K562 (cell line): ENCODE data around the gene SPTLC2. TPM values are rescaled to one million over a fixed set of nuclear protein-coding genes. Genes with fewer than 3 reads are reported as not detected.

ENCODE experiments used
- ARID2 ChIP-seq: fragments of 450-650 bp; IDR thresholded peaks from 2 replicates; pipeline ENCODE4 v1.6.1; 2017; ENCODE audit warnings: antibody characterized with exemption, mild to moderate bottlenecking
- BRD9 ChIP-seq: fragments of 450-650 bp; IDR thresholded peaks from 2 replicates; pipeline ENCODE4 v1.6.1; 2018; ENCODE audit warnings: low read depth; ENCODE audit not compliant: partially characterized antibody
- DDX20 ChIP-seq: fragments of 450-650 bp; IDR thresholded peaks from 2 replicates; pipeline ENCODE4 v1.6.1; 2016; ENCODE audit warnings: missing genetic modification characterization, low read depth, mild to moderate bottlenecking, missing compliant biosample characterization, moderate library complexity
- GATAD2B ChIP-seq: fragments of 450-650 bp; IDR thresholded peaks from 2 replicates; pipeline ENCODE4 v1.6.1; 2017; ENCODE audit warnings: mild to moderate bottlenecking, borderline replicate concordance
- HNRNPLL ChIP-seq: fragments of 200-400 bp; formaldehyde crosslinking; IDR thresholded peaks from 2 replicates; pipeline ENCODE4 v1.6.1; 2017; ENCODE audit warnings: low read length, low read depth, mild to moderate bottlenecking; ENCODE audit not compliant: poor library complexity, severe bottlenecking
- KDM5B ChIP-seq: fragments of 200-600 bp; sonication (generic); IDR thresholded peaks from 2 replicates; pipeline ENCODE4 v1.6.1; 2012; ENCODE audit warnings: low read depth, mild to moderate bottlenecking, moderate library complexity, low read length, control low read depth, inconsistent platforms; ENCODE audit not compliant: insufficient replicate concordance
- NFIC ChIP-seq: fragments of 450-650 bp; IDR thresholded peaks from 2 replicates; pipeline ENCODE4 v1.6.1; 2017; ENCODE audit warnings: mild to moderate bottlenecking, inconsistent platforms
- PURB ChIP-seq: sonication (generic); formaldehyde crosslinking; IDR thresholded peaks from 2 replicates; pipeline ENCODE4 v1.9.0; 2021; ENCODE audit warnings: low read depth, mild to moderate bottlenecking, missing genetic modification reagents
- SETDB1 ChIP-seq: IDR thresholded peaks from one replicate; pipeline ENCODE4 v1.6.1; 2012; ENCODE audit warnings: low read length, control low read depth, inconsistent platforms
- SMARCA4 ChIP-seq: fragments of 450-650 bp; IDR thresholded peaks from 2 replicates; pipeline ENCODE4 v1.6.1; 2016
- SNAPC5 ChIP-seq: fragments of 250-450 bp; sonication (Bioruptor Pico); IDR thresholded peaks from 2 replicates; pipeline ENCODE4 v1.8.0; 2021; ENCODE audit warnings: moderate library complexity, mild to moderate bottlenecking, inconsistent platforms
- YBX1 ChIP-seq: fragments of 450-650 bp; IDR thresholded peaks from 2 replicates; pipeline ENCODE4 v1.7.1; 2016; ENCODE audit warnings: mild to moderate bottlenecking
- ZNF354B ChIP-seq: fragments of 250-450 bp; sonication (Bioruptor Pico); IDR thresholded peaks from 2 replicates; pipeline ENCODE4 v1.4.0; 2020
- ZNF444 ChIP-seq: fragments of 250-450 bp; sonication (Bioruptor Pico); IDR thresholded peaks from 2 replicates; pipeline ENCODE4 v1.4.0; 2020; ENCODE audit warnings: mild to moderate bottlenecking, moderate library complexity
- ZNF512 ChIP-seq: IDR thresholded peaks from 2 replicates; pipeline ENCODE4 v1.6.1; 2016; ENCODE audit warnings: missing genetic modification characterization, missing compliant biosample characterization
- ZNF76 ChIP-seq: fragments of 250-450 bp; sonication (Bioruptor Pico); IDR thresholded peaks from 2 replicates; pipeline ENCODE4 v1.4.0; 2020; ENCODE audit warnings: mild to moderate bottlenecking, moderate library complexity, borderline replicate concordance
- ZNF785 ChIP-seq: fragments of 250-450 bp; sonication (Bioruptor Pico); IDR thresholded peaks from 2 replicates; pipeline ENCODE4 v1.4.0; 2020; ENCODE audit warnings: mild to moderate bottlenecking
- polyA plus RNA-seq, 8 experiments: library from polyadenylated mRNA; depleted of rRNA in 4 of 8; stranded (reverse) in 5 of 8; unstranded in 3 of 8; fragments of >200 nt; fragmentation: Nextera tagmentation in 2 of 8; fragmentation: Illumina TruSeq in 1 of 8; extraction: Ambion mirVana in 2 of 8; extraction: Trizol in 1 of 8; gene quantifications; 2 replicates each; pipeline versions ENCODE4 v1.2.1 to v1.2.3, GENCODE V29; 2011 to 2014; ENCODE audit warnings: inconsistent platforms in 1 of 8, missing spikeins in 1 of 8
- total RNA-seq, 7 experiments: library from RNA; depleted of rRNA in 6 of 7; stranded (reverse); fragments of >200 nt in 6 of 7; fragmentation: Illumina TruSeq in 2 of 7; extraction: Trizol in 2 of 7; gene quantifications; 2 replicates each; pipeline versions ENCODE4 v1.2.1 to v1.2.3, GENCODE V29; 2011 to 2021; ENCODE audit warnings: low replicate concordance in 1 of 7
- TF ChIP-seq, protein P1 (sequence below): fragments of 250-450 bp; sonication (Bioruptor Pico); IDR thresholded peaks from 2 replicates; pipeline ENCODE4 v1.5.1; 2021; ENCODE audit warnings: mild to moderate bottlenecking
- TF ChIP-seq, protein P2 (sequence below): IDR thresholded peaks from 3 replicates; pipeline ENCODE4 v1.6.1; 2011; ENCODE audit warnings: borderline replicate concordance, mild to moderate bottlenecking; ENCODE audit not compliant: insufficient read length, insufficient read depth
- TF ChIP-seq, protein P3 (sequence below): fragments of 250-450 bp; sonication (Bioruptor Pico); IDR thresholded peaks from 2 replicates; pipeline ENCODE4 v1.8.0; 2021; ENCODE audit warnings: moderate library complexity, mild to moderate bottlenecking, inconsistent platforms
- TF ChIP-seq, protein P4 (sequence below): sonication (generic); formaldehyde crosslinking; IDR thresholded peaks from 2 replicates; pipeline ENCODE4 v1.8.0; 2023; ENCODE audit warnings: mild to moderate bottlenecking, missing genetic modification reagents

The SPTLC2 gene
- total and polyA plus RNA-seq, 9 of the 15 experiments (the other 6 are each of a cell fraction or from before 2014, with no cell fraction given) = 4.5 to 30.4 (median 14.0) TPM

- TF ChIP-seq ZNF785 (CRISPR knock-in tag) = no peak
- no peak for TF ChIP-seq DDX20
- TF ChIP-seq NFIC = no peak
- no peak for TF ChIP-seq SNAPC5 (CRISPR knock-in tag)
- no peak for TF ChIP-seq SETDB1
- no peak for TF ChIP-seq PURB
- TF ChIP-seq, protein P1, sequence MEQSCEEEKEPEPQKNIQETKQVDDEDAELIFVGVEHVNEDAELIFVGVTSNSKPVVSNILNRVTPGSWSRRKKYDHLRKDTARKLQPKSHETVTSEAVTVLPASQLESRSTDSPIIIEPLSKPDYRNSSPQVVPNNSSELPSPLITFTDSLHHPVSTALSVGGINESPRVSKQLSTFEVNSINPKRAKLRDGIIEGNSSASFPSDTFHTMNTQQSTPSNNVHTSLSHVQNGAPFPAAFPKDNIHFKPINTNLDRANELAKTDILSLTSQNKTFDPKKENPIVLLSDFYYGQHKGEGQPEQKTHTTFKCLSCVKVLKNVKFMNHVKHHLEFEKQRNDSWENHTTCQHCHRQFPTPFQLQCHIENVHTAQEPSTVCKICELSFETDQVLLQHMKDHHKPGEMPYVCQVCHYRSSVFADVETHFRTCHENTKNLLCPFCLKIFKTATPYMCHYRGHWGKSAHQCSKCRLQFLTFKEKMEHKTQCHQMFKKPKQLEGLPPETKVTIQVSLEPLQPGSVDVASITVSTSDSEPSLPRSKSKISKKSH = no peak
- TF ChIP-seq ZNF512 (tag) = no peak
- TF ChIP-seq BRD9 = no peak
- TF ChIP-seq, protein P2, sequence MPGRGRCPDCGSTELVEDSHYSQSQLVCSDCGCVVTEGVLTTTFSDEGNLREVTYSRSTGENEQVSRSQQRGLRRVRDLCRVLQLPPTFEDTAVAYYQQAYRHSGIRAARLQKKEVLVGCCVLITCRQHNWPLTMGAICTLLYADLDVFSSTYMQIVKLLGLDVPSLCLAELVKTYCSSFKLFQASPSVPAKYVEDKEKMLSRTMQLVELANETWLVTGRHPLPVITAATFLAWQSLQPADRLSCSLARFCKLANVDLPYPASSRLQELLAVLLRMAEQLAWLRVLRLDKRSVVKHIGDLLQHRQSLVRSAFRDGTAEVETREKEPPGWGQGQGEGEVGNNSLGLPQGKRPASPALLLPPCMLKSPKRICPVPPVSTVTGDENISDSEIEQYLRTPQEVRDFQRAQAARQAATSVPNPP = no peak
- TF ChIP-seq ZNF354B = no peak
- TF ChIP-seq SMARCA4 = no peak
- peak; percentile 57 for TF ChIP-seq KDM5B
- no peak for TF ChIP-seq ZNF76 (CRISPR knock-in tag)
- no peak for TF ChIP-seq YBX1
- TF ChIP-seq ZNF444 (CRISPR knock-in tag) = no peak
- TF ChIP-seq GATAD2B = no peak
- TF ChIP-seq, protein P3, sequence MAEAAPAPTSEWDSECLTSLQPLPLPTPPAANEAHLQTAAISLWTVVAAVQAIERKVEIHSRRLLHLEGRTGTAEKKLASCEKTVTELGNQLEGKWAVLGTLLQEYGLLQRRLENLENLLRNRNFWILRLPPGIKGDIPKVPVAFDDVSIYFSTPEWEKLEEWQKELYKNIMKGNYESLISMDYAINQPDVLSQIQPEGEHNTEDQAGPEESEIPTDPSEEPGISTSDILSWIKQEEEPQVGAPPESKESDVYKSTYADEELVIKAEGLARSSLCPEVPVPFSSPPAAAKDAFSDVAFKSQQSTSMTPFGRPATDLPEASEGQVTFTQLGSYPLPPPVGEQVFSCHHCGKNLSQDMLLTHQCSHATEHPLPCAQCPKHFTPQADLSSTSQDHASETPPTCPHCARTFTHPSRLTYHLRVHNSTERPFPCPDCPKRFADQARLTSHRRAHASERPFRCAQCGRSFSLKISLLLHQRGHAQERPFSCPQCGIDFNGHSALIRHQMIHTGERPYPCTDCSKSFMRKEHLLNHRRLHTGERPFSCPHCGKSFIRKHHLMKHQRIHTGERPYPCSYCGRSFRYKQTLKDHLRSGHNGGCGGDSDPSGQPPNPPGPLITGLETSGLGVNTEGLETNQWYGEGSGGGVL (CRISPR knock-in tag) = no peak
- TF ChIP-seq, protein P4, sequence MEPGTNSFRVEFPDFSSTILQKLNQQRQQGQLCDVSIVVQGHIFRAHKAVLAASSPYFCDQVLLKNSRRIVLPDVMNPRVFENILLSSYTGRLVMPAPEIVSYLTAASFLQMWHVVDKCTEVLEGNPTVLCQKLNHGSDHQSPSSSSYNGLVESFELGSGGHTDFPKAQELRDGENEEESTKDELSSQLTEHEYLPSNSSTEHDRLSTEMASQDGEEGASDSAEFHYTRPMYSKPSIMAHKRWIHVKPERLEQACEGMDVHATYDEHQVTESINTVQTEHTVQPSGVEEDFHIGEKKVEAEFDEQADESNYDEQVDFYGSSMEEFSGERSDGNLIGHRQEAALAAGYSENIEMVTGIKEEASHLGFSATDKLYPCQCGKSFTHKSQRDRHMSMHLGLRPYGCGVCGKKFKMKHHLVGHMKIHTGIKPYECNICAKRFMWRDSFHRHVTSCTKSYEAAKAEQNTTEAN (CRISPR knock-in tag) = no peak
- TF ChIP-seq ARID2 = no peak
- TF ChIP-seq HNRNPLL = peak; percentile 82
Measured at GRCh38 chr14:77616454-77617229, at the start of gene SPTLC2 (continued).
